IPS-18a (cell line): ENCODE data around the gene SLC39A11.

Experiments used
- H3K27ac ChIP-seq: one replicate; pipeline ENCODE4 v1.5.1; 2013; ENCODE audit warnings: low read length
- H3K27me3 ChIP-seq: one replicate; pipeline ENCODE4 v1.6.1; 2013; ENCODE audit warnings: mild to moderate bottlenecking, low read length; ENCODE audit not compliant: control insufficient read depth, insufficient read depth
- H3K36me3 ChIP-seq: one replicate; pipeline ENCODE4 v1.6.1; 2013; ENCODE audit warnings: low read depth, low read length; ENCODE audit not compliant: control insufficient read depth
- H3K4me1 ChIP-seq: one replicate; pipeline ENCODE4 v1.6.1; 2013; ENCODE audit warnings: low read depth, low read length; ENCODE audit not compliant: control insufficient read depth
- H3K4me3 ChIP-seq: one replicate; pipeline ENCODE4 v1.5.1; 2013; ENCODE audit warnings: low read length
- H3K9ac ChIP-seq: one replicate; pipeline ENCODE4 v1.6.1; 2013; ENCODE audit warnings: mild to moderate bottlenecking, low read length, moderate library complexity
- H3K9me3 ChIP-seq: one replicate; pipeline ENCODE4 v1.6.1; 2013; ENCODE audit warnings: low read depth, low read length; ENCODE audit not compliant: control insufficient read depth

SLC39A11 gene

DNA sequence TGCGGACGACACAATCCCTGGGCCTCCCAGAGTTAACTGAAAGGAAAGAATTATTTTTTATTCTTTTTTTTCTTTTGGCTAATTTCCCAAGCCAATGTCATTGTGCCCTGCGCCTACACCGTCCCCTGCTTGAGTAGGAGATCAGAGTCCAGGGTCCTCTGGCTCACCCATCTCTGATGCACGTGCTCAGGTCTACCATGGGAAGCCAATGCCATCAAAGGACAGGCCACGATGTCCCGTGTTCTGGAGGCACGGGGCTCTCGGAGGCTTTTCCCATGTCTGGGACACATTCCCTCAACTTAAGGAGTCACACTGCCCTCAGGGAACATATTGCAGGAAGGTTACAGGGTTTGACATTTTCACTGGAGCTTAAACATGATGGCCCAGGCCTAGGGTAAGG lies 123.7 kb downstream of the SLC39A11 start:
- no peak overlapping the region for H3K27ac ChIP-seq
- no peaks in the 10 kb centered on the region for H3K27me3 ChIP-seq
- no peaks in the 10 kb centered on the region for H3K9me3 ChIP-seq

DNA sequence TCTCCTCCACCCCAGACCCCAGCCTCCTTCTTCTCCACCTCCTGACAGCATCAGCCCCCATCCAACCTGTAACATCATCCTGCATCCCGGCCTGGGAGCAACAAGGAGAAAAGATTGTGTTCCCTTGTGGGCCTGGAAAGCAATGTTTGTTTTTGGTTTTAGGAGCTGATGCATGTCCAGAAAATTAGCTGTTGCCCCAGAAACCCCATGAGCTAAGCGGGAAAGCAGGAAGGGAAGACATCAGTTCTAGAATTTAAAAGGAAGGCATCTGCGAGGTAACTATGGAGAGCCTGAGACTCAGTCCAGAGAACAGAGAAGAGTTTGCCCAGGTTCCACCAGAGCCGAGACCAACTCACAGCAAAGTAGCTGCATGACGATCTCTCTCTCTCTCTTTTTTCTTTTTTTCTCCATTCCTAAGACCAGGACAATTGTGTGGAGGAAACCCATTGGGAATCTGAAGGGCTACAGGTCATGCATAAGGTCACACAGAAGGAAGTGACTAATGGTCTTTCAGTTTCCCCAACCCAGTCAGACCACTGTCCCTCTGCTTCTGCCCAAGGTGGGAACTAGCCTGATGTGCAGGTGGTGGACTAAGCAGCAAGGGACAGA lies 124.4 kb downstream of the SLC39A11 start:
- H3K9ac ChIP-seq: no peak overlapping the region

More for the DNA sequence above, 123.7 kb downstream of the SLC39A11 start:
- Histone ChIP-seq H3K9ac (no peak overlapping the region), H3K4me3 (no peak overlapping the region), H3K4me1 (peaks cover 17% of the 10 kb centered on the region), H3K36me3 (no peaks in the 10 kb centered on the region)

DNA sequence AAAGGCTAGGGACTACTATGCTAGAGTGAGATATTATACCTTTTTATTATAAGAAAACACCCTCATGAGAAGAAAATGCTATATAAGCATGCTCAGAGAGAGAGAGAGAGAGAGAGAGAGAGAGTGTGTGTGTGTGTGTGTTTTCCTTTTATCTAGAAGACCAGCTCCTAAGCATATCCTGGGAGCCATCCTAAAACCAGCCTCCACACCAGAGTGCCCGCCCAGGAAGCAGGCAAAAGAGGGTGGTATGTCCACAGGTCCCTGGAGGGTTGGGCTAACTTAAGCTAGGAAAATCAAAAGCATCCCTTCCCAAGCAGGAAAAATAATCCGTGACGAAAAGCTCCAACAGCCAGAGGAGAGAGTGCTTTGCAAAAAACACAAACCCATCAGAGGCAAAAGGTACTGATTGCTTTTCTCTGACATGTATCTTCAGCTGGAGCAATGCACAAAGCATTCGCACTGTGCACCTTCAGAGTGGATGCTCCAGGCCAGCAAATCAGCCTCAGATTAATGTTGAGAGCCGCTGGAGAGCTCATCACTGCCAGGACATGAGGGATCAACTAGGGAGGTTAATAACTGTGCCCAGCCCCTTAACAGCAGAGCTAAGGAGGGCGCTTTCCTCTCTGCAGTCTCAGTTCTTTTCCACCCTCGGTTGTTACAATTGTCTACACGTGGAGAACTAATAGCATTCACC lies 125.1 kb downstream of the SLC39A11 start:
- H3K27ac ChIP-seq: no peak overlapping the region
- no peaks in the 10 kb centered on the region for H3K27me3 ChIP-seq

More for the DNA sequence above, 124.4 kb downstream of the SLC39A11 start:
- Histone ChIP-seq H3K36me3 (no peaks in the 10 kb centered on the region), H3K4me3 (no peak overlapping the region), H3K9me3 (no peaks in the 10 kb centered on the region), H3K4me1 (peaks cover 17% of the 10 kb centered on the region), H3K27ac (no peak overlapping the region), H3K27me3 (no peaks in the 10 kb centered on the region)

DNA sequence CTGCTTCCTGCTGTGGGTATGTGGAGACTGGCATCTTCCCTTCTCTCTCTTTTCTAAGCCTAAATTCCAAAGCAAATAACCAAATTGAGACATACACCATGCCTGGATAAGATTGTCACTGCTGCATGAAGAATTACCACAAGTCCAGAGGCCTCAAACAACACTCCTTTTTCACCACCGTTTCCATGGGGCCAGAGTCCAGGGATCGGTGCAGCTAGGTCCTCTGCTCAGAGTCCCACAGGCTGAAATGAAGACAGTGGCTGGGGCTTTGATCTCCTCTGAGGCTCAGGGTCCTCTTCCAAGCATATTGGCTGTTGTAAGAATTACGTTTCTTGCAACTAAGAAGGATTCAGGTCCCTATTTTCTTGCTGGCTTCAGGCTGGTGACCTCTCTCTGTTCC lies 130.4 kb downstream of the SLC39A11 start:
- H3K9ac ChIP-seq: no peak overlapping the region
- no peak overlapping the region for H3K27ac ChIP-seq
- H3K27me3 ChIP-seq: no peaks in the 10 kb centered on the region
- H3K4me3 ChIP-seq: no peak overlapping the region
- H3K4me1 ChIP-seq: no peaks in the 10 kb centered on the region
- H3K9me3 ChIP-seq: no peaks in the 10 kb centered on the region
- H3K36me3 ChIP-seq: no peaks in the 10 kb centered on the region

More for the DNA sequence above, 125.1 kb downstream of the SLC39A11 start:
- Histone ChIP-seq H3K9ac (no peak overlapping the region), H3K9me3 (no peaks in the 10 kb centered on the region), H3K36me3 (no peaks in the 10 kb centered on the region), H3K4me3 (no peak overlapping the region), H3K4me1 (peaks cover 17% of the 10 kb centered on the region)

DNA sequence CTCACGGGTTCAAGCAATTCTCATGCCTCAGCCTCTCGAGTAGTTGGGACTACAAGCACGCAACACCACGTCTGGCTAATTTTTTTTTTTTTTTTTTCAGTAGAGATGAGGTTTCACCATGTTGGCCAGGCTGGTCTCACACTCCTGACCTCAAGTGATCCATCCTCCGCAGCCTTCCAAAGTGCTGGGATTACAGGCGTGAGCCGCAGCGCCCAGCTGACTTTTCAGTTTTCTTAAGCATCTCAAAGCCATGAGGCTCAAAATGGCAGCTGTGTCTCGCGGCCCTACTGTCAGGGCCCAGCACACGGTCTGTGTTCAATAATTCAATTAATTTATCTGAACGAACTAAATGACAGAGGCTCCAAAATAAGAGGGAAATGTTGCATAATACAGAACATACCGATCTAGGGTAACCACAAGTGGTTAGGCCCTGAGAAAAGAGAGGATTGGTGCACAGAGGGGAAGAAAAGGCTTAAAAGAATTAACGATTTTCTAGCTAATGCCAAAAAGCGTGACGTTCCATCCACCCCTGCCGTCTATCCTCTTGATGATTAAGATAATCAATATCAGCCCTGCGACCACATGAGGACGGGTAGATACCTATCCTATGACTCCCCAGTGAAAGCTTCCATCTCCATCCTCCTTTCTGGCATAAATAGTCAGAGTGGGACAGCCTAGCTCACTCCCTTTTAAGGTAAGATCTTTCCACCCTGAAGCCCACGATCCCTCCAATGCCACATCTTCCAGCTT lies 136.9 kb downstream of the SLC39A11 start:
- H3K27me3 ChIP-seq: no peaks in the 10 kb centered on the region
- H3K4me3 ChIP-seq: no peak overlapping the region
- no peaks in the 10 kb centered on the region for H3K36me3 ChIP-seq
- H3K27ac ChIP-seq: no peak overlapping the region
- no peaks in the 10 kb centered on the region for H3K9me3 ChIP-seq
- no peak overlapping the region for H3K9ac ChIP-seq
- H3K4me1 ChIP-seq: peaks cover 15% of the 10 kb centered on the region

DNA sequence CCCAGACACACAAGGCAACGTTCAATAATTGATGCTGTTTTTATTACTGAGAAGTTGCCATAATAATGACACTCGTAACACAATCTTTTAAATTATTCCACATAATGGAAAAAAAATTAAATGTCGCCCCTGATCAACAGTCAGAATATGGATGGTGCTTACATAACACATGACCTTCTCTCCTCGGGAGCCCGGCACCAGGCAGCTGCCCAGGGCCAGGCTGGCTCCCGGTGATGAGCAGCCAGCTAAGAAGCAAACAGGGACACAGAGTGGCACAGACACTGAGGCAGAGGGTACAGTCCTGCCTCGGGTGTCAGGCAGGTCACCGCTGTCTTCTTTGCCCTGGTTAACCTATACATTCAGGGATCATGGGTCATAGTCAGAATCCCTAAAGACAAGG lies 137.9 kb downstream of the SLC39A11 start:
- Histone ChIP-seq H3K27me3 (no peaks in the 10 kb centered on the region), H3K9me3 (no peaks in the 10 kb centered on the region), H3K4me1 (peaks cover 15% of the 10 kb centered on the region), H3K27ac (no peak overlapping the region), H3K36me3 (no peaks in the 10 kb centered on the region), H3K4me3 (no peak overlapping the region), H3K9ac (no peak overlapping the region)

DNA sequence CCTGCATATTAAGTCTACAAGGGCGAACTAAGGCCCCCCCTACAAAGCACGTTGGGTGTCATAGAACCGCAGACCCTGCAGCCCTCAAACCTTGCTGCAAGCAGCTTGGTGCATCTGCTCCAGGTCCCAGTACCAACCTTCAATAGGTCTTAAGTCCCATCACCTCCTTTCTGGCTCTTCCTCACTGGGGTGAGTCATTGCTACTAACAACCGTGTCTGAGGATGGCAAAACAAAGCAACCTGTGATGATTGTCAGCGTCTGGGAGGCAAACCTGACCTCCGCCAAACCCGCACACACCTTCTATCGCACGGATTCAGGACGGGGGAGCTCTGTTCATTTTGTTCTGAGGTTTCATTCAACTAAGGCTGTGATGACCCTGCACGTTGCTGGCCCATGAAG lies 138.9 kb downstream of the SLC39A11 start:
- H3K4me1 ChIP-seq: peaks cover 15% of the 10 kb centered on the region
- no peaks in the 10 kb centered on the region for H3K27me3 ChIP-seq
- no peaks in the 10 kb centered on the region for H3K36me3 ChIP-seq
- no peak overlapping the region for H3K4me3 ChIP-seq
- H3K27ac ChIP-seq: no peak overlapping the region
- H3K9me3 ChIP-seq: no peaks in the 10 kb centered on the region
- no peak overlapping the region for H3K9ac ChIP-seq

DNA sequence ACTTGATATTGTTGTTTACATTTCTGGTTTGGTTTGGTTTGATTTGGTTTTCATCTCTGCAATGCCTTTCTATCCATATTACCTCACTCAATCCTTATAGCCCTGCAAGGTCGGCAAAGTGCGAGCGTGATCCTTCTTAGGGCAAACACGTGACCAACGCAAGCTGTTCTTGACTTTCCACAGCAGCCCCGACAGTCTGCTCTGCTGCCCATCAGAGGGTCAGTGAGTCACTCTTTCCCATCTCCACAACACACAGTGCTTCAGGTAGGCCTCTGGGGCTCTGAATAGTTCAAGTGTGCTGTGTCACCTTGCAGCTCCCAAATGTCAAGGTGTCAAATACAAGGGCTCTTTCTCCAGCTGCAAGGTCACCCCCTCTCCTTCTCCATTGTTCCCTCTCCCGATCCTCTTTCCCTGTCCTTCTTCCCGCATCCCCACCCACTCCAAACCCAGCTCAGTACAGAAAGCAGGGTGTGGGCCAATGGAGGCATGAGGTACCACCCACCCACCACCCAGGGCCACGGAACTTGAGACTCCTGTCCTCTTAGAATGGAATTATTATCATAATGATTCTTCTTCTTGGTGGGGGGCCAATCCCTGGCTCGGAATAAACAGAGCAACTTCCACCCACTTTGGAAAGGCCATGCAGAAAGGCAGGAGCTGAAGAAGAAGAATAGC lies 139.7 kb downstream of the SLC39A11 start:
- H3K9ac ChIP-seq: no peak overlapping the region
- H3K36me3 ChIP-seq: no peaks in the 10 kb centered on the region
- peaks cover 15% of the 10 kb centered on the region for H3K4me1 ChIP-seq
- no peaks in the 10 kb centered on the region for H3K9me3 ChIP-seq
- H3K27ac ChIP-seq: no peak overlapping the region
- no peaks in the 10 kb centered on the region for H3K27me3 ChIP-seq
- no peak overlapping the region for H3K4me3 ChIP-seq

DNA sequence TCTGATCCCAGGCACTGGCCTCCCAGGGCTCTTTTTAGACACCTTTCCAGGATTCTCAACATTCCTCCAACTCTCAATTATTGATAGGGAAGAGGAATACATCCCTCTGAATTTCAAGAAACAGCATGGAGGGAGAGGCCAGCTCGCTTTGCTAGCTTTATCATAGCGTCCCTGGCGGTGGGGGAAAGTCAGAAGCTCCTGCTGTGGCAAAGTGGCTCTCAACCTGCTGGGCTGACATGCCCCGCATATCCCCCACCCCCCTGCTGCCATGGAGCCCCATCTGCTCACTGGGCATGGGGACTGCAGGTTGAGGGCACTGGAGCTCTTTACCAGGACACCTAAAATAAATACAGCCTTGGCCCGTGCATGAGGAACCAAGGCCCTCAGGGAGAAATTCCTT lies 140.3 kb downstream of the SLC39A11 start:
- no peaks in the 10 kb centered on the region for H3K9me3 ChIP-seq
- H3K4me3 ChIP-seq: no peak overlapping the region
- no peak overlapping the region for H3K27ac ChIP-seq
- H3K36me3 ChIP-seq: no peaks in the 10 kb centered on the region
- H3K9ac ChIP-seq: no peak overlapping the region
- H3K4me1 ChIP-seq: peaks cover 15% of the 10 kb centered on the region
- no peaks in the 10 kb centered on the region for H3K27me3 ChIP-seq

DNA sequence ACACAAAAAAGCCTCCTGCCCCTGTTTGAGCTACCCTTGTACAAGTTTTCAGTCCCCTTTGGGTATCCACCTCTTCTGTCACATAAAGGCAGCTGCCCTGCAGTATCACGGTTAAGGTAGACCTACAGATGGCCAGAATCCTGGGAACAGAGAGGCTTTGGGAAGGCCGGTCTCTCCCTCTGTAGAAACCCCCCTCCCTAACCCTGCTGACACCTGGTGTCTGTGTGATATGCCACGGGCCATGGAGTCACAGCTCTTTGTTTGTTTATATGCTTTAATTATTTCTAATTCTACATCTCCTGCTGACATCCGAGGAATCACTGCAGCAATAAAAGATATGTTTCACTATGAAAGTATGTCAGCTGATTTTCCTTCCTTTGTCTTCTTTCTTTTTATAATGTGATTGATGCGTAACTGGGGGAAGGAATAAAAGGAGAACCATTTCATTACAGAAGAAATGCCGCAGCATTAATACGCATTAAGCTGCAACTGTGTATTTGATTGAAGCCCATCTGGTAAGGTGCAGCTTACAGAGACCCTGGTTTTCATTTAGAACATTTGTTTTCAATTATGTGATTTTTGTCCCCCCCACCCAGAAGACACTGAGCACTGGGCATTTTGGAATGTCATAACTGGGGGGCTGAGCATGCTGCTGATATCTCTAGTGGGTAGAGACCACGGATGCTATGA lies 142.1 kb downstream of the SLC39A11 start:
- H3K27me3 ChIP-seq: no peaks in the 10 kb centered on the region
- H3K9me3 ChIP-seq: no peaks in the 10 kb centered on the region
- H3K27ac ChIP-seq: no peak overlapping the region
- no peak overlapping the region for H3K9ac ChIP-seq
- H3K4me1 ChIP-seq: peaks cover 15% of the 10 kb centered on the region
- no peaks in the 10 kb centered on the region for H3K36me3 ChIP-seq
- no peak overlapping the region for H3K4me3 ChIP-seq

DNA sequence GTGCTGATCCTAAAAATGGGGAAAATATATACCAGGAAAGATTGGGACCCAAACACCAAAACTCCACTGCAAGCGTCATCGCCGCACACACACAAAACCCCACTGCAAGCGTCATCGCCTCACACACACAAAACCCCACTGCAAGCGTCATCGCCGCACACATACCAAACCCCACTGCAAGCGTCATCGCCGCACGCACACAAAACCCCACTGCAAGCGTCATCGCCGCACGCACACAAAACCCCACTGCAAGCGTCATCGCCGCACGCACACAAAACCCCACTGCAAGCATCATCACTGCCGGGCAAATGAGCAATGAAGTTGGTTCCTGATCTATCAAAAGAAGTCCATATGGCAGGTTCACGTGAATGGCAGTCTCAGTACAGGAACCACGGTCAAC lies 144.4 kb downstream of the SLC39A11 start:
- no peak overlapping the region for H3K4me3 ChIP-seq
- peaks cover 10% of the 10 kb centered on the region for H3K4me1 ChIP-seq
- H3K36me3 ChIP-seq: no peaks in the 10 kb centered on the region
- no peak overlapping the region for H3K27ac ChIP-seq
- no peaks in the 10 kb centered on the region for H3K27me3 ChIP-seq
- no peak overlapping the region for H3K9ac ChIP-seq
- no peaks in the 10 kb centered on the region for H3K9me3 ChIP-seq
